ENCODE measurements around the gene MMAB. TPM values are rescaled to one million over a fixed set of nuclear protein-coding genes. Genes with fewer than 3 reads are reported as not detected.

The MMAB gene
- total RNA-seq, 4 donors from 2014 or later = 22.3 to 39.6 (median 31.1) TPM

GRCh38 chr12:109588461-109589239 lies 15.3 kb upstream of the MMAB start:
- no peak for ATAC-seq
- H3K9me3 ChIP-seq = no peaks in the 10 kb centered on the region
- no peak overlapping the region for H3K4me3 ChIP-seq
- no peaks in the 10 kb centered on the region for H3K4me1 ChIP-seq
- peaks cover 0 to 98% of the 10 kb centered on the region in 2 donors for H3K36me3 ChIP-seq
- WGBS, 2 donors (ENCODE audit: low coverage in 1 of 2) = 96 to 100% methylated on average over 2 to 15 of the region's 26 CpGs
- H3K27ac ChIP-seq = no peak overlapping the region
- no peaks in the 10 kb centered on the region for H3K27me3 ChIP-seq
- no peak for TF ChIP-seq POLR2A (IDR thresholded peaks at IDR 0.05)
- TF ChIP-seq EP300 (IDR thresholded peaks at IDR 0.05) = no peak
- TF ChIP-seq POLR2AphosphoS5 (IDR thresholded peaks at IDR 0.05) = no peak
- TF ChIP-seq, protein P1, sequence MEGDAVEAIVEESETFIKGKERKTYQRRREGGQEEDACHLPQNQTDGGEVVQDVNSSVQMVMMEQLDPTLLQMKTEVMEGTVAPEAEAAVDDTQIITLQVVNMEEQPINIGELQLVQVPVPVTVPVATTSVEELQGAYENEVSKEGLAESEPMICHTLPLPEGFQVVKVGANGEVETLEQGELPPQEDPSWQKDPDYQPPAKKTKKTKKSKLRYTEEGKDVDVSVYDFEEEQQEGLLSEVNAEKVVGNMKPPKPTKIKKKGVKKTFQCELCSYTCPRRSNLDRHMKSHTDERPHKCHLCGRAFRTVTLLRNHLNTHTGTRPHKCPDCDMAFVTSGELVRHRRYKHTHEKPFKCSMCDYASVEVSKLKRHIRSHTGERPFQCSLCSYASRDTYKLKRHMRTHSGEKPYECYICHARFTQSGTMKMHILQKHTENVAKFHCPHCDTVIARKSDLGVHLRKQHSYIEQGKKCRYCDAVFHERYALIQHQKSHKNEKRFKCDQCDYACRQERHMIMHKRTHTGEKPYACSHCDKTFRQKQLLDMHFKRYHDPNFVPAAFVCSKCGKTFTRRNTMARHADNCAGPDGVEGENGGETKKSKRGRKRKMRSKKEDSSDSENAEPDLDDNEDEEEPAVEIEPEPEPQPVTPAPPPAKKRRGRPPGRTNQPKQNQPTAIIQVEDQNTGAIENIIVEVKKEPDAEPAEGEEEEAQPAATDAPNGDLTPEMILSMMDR (IDR thresholded peaks at IDR 0.05) = no peak

DNA sequence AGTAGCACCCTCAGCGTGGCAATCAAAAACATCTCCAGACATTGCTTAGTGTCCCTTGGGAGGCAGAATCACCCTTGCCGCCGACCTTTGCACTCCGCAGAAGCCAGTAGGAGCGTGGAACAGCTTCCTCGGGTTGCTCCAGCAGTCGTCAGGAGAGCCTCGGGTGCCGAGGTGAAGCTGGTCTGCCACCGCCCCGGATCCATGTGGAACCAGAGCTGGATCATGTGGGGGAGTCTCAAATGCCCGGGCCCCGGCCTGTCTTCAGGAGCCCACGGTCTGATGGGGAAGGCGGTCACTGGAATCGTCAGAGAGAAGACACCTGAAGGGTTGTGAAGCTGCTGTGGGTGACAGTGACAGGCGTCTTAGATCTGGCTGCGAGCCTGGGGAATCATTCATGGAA lies 14.6 kb upstream of the MMAB start:
- Histone ChIP-seq H3K4me3 (no peak overlapping the region), H3K27me3 (no peaks in the 10 kb centered on the region), H3K27ac (no peak overlapping the region), H3K4me1 (no peaks in the 10 kb centered on the region), H3K36me3 (peaks cover 0 to 93% of the 10 kb centered on the region in 2 donors), H3K9me3 (no peaks in the 10 kb centered on the region)
- ATAC-seq = no peak
- WGBS, 2 donors (ENCODE audit: low coverage in 1 of 2) = 100% methylated on average over 4 of the region's 18 CpGs; no CpG with 5 or more reads in 1 of the 2 donors
- TF ChIP-seq, protein P1 (IDR thresholded peaks at IDR 0.05) = no peak
- no peak for TF ChIP-seq EP300 (IDR thresholded peaks at IDR 0.05)
- no peak for TF ChIP-seq POLR2AphosphoS5 (IDR thresholded peaks at IDR 0.05)
- TF ChIP-seq POLR2A (IDR thresholded peaks at IDR 0.05) = no peak

- H3K27me3 ChIP-seq = no peaks in the 10 kb centered on the region
- no peak for TF ChIP-seq EP300 (IDR thresholded peaks at IDR 0.05)
- TF ChIP-seq POLR2A (IDR thresholded peaks at IDR 0.05) = no peak
- TF ChIP-seq, protein P1 (IDR thresholded peaks at IDR 0.05) = no peak
- no peak for TF ChIP-seq POLR2AphosphoS5 (IDR thresholded peaks at IDR 0.05)
- 88 to 97% methylated on average over 4 of the region's 10 CpGs for WGBS, 2 donors (ENCODE audit: low coverage in 1 of 2)
- ATAC-seq = no peak
- no peak overlapping the region for H3K27ac ChIP-seq
- no peaks in the 10 kb centered on the region for H3K9me3 ChIP-seq
- peaks cover 0 to 93% of the 10 kb centered on the region in 2 donors for H3K36me3 ChIP-seq
- no peak overlapping the region for H3K4me3 ChIP-seq
- no peaks in the 10 kb centered on the region for H3K4me1 ChIP-seq
Observed at GRCh38 chr12:109586385-109587296, 13.3 kb upstream of the MMAB start.

GRCh38 chr12:109583733-109584132 lies 10.4 kb upstream of the MMAB start:
- no peak for ATAC-seq
- WGBS, 2 donors (ENCODE audit: low coverage in 1 of 2) = 90 to 100% methylated on average over 2 of the region's 2 CpGs
- no peak overlapping the region for H3K27ac ChIP-seq
- H3K4me1 ChIP-seq = no peaks in the 10 kb centered on the region
- TF ChIP-seq POLR2AphosphoS5 (IDR thresholded peaks at IDR 0.05) = no peak
- TF ChIP-seq, protein P1 (IDR thresholded peaks at IDR 0.05) = no peak
- no peak for TF ChIP-seq POLR2A (IDR thresholded peaks at IDR 0.05)
- TF ChIP-seq EP300 (IDR thresholded peaks at IDR 0.05) = no peak
- H3K36me3 ChIP-seq = peaks cover 0 to 95% of the 10 kb centered on the region in 2 donors
- H3K9me3 ChIP-seq = no peaks in the 10 kb centered on the region
- H3K4me3 ChIP-seq = no peak overlapping the region
- H3K27me3 ChIP-seq = no peaks in the 10 kb centered on the region

Measured in gastroesophageal sphincter (tissue), 4 donors.